B cell (primary cell): ENCODE measurements around the gene COBL. TPM values are rescaled to one million over a fixed set of nuclear protein-coding genes. Genes with fewer than 3 reads are reported as not detected.

Experiments used
- ATAC-seq: fragments of 200-7000 bp; cut with Tn5 transposase; one replicate; pipeline ENCODE4 v1.10.0; 2021; ENCODE audit warnings: low read depth, mild to moderate bottlenecking, moderate number of reproducible peaks, moderate library complexity
- CTCF ChIA-PET: fragments of 350-600 bp; sonication (Branson Sonifier 250); formaldehyde crosslinking; loops from one replicate; lab custom pipeline; 2021; ENCODE audit warnings: antibody characterized with exemption, inconsistent platforms; lab: Charles Lee
- POLR2A ChIA-PET: fragments of 350-600 bp; sonication (Branson Sonifier 250); formaldehyde crosslinking; loops from one replicate; lab custom pipeline; 2021; ENCODE audit warnings: antibody characterized with exemption; lab: Charles Lee
- DNase-seq: peaks from one replicate; pipeline ENCODE4 v3.0.0; 2013
- H2AFZ ChIP-seq: 2 replicates; pipeline ENCODE4 v1.6.1; 2012; ENCODE audit warnings: mild to moderate bottlenecking, low read depth, low read length; ENCODE audit not compliant: insufficient read depth, poor library complexity, severe bottlenecking
- H3K27ac ChIP-seq, 2 donors: 1 replicate in 1 of 2; 2 replicates in 1 of 2; pipeline ENCODE4 v1.5.1; 2012 to 2013; ENCODE audit warnings: low read length in 2 of 2, mild to moderate bottlenecking in 2 of 2, moderate library complexity in 1 of 2
- H3K27me3 ChIP-seq, 4 experiments: fragments of 200-600 bp in 1 of 4; sonication (generic) in 1 of 4; replicated peaks in 1 of 4; 1 replicate in 2 of 4; 2 replicates in 2 of 4; pipeline versions ENCODE4 v1.6.1 to v1.7.0; 2013 to 2016; ENCODE audit warnings: low read length in 3 of 4, mild to moderate bottlenecking in 2 of 4, mixed read lengths in 1 of 4, moderate library complexity in 1 of 4; ENCODE audit not compliant: insufficient read depth in 4 of 4, control insufficient read depth in 3 of 4; ENCODE audit errors: control extremely low read depth in 1 of 4
- H3K36me3 ChIP-seq, 2 experiments: replicated peaks in 1 of 2; 1 replicate in 1 of 2; 2 replicates in 1 of 2; pipeline versions ENCODE4 v1.6.1 to v1.7.1; 2013; ENCODE audit warnings: low read length in 1 of 2; ENCODE audit not compliant: insufficient read depth in 2 of 2, control insufficient read depth in 1 of 2; ENCODE audit errors: control extremely low read depth in 1 of 2, extremely low read depth in 1 of 2
- H3K4me1 ChIP-seq, 2 donors: fragments of 200-600 bp in 1 of 2; sonication (generic) in 1 of 2; 1 replicate in 1 of 2; 2 replicates in 1 of 2; pipeline versions ENCODE4 v1.5.1 to v1.6.1; 2013 to 2017; ENCODE audit warnings: low read length in 2 of 2; ENCODE audit not compliant: control insufficient read depth in 2 of 2, insufficient read depth in 2 of 2
- H3K4me2 ChIP-seq: replicated peaks from 2 replicates; pipeline ENCODE3; 2012; ENCODE audit warnings: mild to moderate bottlenecking, low read depth, low read length; ENCODE audit not compliant: poor library complexity, severe bottlenecking
- H3K4me3 ChIP-seq, 5 experiments: fragments of 200-600 bp in 1 of 5; sonication (generic) in 1 of 5; 1 replicate in 3 of 5; 2 replicates in 2 of 5; pipeline versions ENCODE4 v1.5.1 to v1.7.0; 2011 to 2016; ENCODE audit warnings: low read length in 4 of 5, mild to moderate bottlenecking in 4 of 5, low read depth in 2 of 5, control low read depth in 1 of 5, moderate library complexity in 1 of 5; ENCODE audit not compliant: insufficient read depth in 1 of 5; ENCODE audit errors: control extremely low read depth in 1 of 5, extremely low read depth in 1 of 5
- H3K79me2 ChIP-seq: fragments of 200-600 bp; sonication (generic); one replicate; pipeline ENCODE4 v1.6.0; 2016; ENCODE audit warnings: low read length; ENCODE audit not compliant: control insufficient read depth, insufficient read depth
- H3K9ac ChIP-seq: fragments of 200-600 bp; sonication (generic); 2 replicates; pipeline ENCODE4 v1.6.1; 2017; ENCODE audit warnings: mild to moderate bottlenecking, low read length, moderate library complexity
- H3K9me3 ChIP-seq, 3 donors: one replicate each; pipeline versions ENCODE4 v1.6.1 to v1.7.1; 2013; ENCODE audit warnings: low read length in 2 of 3; ENCODE audit not compliant: control insufficient read depth in 2 of 3, insufficient read depth in 1 of 3; ENCODE audit errors: control extremely low read depth in 1 of 3
- H4K20me1 ChIP-seq: 2 replicates; pipeline ENCODE4 v1.6.0; 2012; ENCODE audit warnings: mild to moderate bottlenecking, low read length; ENCODE audit not compliant: insufficient read depth, control insufficient read depth, poor library complexity, severe bottlenecking
- H3K27ac Mint-ChIP-seq: one replicate; pipeline ENCODE4 v1.8.0; 2021; ENCODE audit warnings: mixed read lengths
- H3K27me3 Mint-ChIP-seq: one replicate; pipeline ENCODE4 v1.8.0; 2021; ENCODE audit warnings: mixed read lengths
- H3K4me1 Mint-ChIP-seq: one replicate; pipeline ENCODE4 v1.8.0; 2021; ENCODE audit warnings: mixed read lengths
- H3K4me3 Mint-ChIP-seq: one replicate; pipeline ENCODE4 v1.8.0; 2021; ENCODE audit warnings: mixed read lengths
- H3K9me3 Mint-ChIP-seq: one replicate; pipeline ENCODE4 v1.8.0; 2022; ENCODE audit warnings: mixed read lengths; ENCODE audit not compliant: insufficient read depth
- CTCF ChIP-seq: fragments of 200-600 bp; IDR thresholded peaks from one replicate; pipeline ENCODE4 v1.8.0; 2022; ENCODE audit warnings: antibody characterized with exemption, mild to moderate bottlenecking
- EZH2 ChIP-seq: IDR thresholded peaks from 2 replicates; pipeline ENCODE4 v1.6.1; 2012; ENCODE audit warnings: borderline replicate concordance, low read depth, mild to moderate bottlenecking, moderate library complexity, low read length; ENCODE audit not compliant: insufficient read depth, poor library complexity, severe bottlenecking
- WGBS: methylation state at CpG from one replicate; pipeline ENCODE4 v1.1.5; 2013; ENCODE audit warnings: missing lambda C conversion rate; ENCODE audit not compliant: insufficient coverage; 5-methylcytosine and 5-hydroxymethylcytosine counted together
- intact Hi-C: fragments of 100-400 bp; cut with micrococcal nuclease; formaldehyde crosslinking; loops from one replicate; pipeline ENCODE4 v1.10.0; 2022
- polyA plus RNA-seq: library from polyadenylated mRNA; depleted of rRNA; stranded (reverse); fragments of >200 nt; gene quantifications from 2 replicates; pipeline ENCODE4 v1.2.3, GENCODE V29; 2012
- total RNA-seq, 2 donors: library from RNA; stranded (reverse); fragments of 120-200 nt in 1 of 2; gene quantifications; 1 replicate in 1 of 2; 2 replicates in 1 of 2; pipeline versions ENCODE4 v1.2.3 to v1.2.4, GENCODE V29; 2013 to 2022

COBL gene
- total and polyA plus RNA-seq, 2 donors (not counting 1 experiment from before 2014, with no cell fraction given), result not detected

- no peak for DNase-seq
- Mint-ChIP-seq H3K27me3 (peaks cover 7% of the 10 kb centered on the region), H3K4me1 (no peaks in the 10 kb centered on the region), H3K9me3 (no peaks in the 10 kb centered on the region), H3K27ac (no peak overlapping the region), H3K4me3 (no peak overlapping the region)
- intact Hi-C loops, result no loop called here
- no peak overlapping the region for H3K4me2 ChIP-seq
- WGBS, result 81% methylated on average over 11 of the region's 18 CpGs
- ChIA-PET POLR2A (no interaction called here), CTCF (no interaction called here)
- H3K4me1 ChIP-seq, result no peaks in the 10 kb centered on the region
- H3K4me3 ChIP-seq, result no peak overlapping the region
- no peaks in the 10 kb centered on the region for H4K20me1 ChIP-seq
- no peak overlapping the region for H3K27ac ChIP-seq
- no peak overlapping the region for H3K9ac ChIP-seq
- no peaks in the 10 kb centered on the region for H3K9me3 ChIP-seq
- ATAC-seq, result no peak
- H3K27me3 ChIP-seq, result no peaks in the 10 kb centered on the region
- H3K36me3 ChIP-seq, result no peaks in the 10 kb centered on the region
- no peaks in the 10 kb centered on the region for H3K79me2 ChIP-seq
- TF ChIP-seq CTCF (no peak), EZH2 (no peak)
- H2AFZ ChIP-seq, result no peak overlapping the region
Observed at GRCh38 chr7:51229106-51229537, 87.5 kb downstream of the COBL start.

GRCh38 chr7:51228386-51228958 lies 88.1 kb downstream of the COBL start:
- no peak for DNase-seq
- H3K4me1 Mint-ChIP-seq, result no peaks in the 10 kb centered on the region
- H3K79me2 ChIP-seq, result no peaks in the 10 kb centered on the region
- H3K27ac Mint-ChIP-seq, result no peak overlapping the region
- WGBS, result no CpG with 5 or more reads among the region's 3 CpGs
- no peaks in the 10 kb centered on the region for H4K20me1 ChIP-seq
- no peaks in the 10 kb centered on the region for H3K4me1 ChIP-seq
- H3K4me2 ChIP-seq, result no peak overlapping the region
- H3K36me3 ChIP-seq, result no peaks in the 10 kb centered on the region
- H3K9ac ChIP-seq, result no peak overlapping the region
- H3K27ac ChIP-seq, result no peak overlapping the region
- H3K27me3 Mint-ChIP-seq, result peaks cover 7% of the 10 kb centered on the region
- H3K4me3 Mint-ChIP-seq, result no peak overlapping the region
- H2AFZ ChIP-seq, result no peak overlapping the region
- H3K9me3 ChIP-seq, result no peaks in the 10 kb centered on the region
- no peak for ATAC-seq
- ChIA-PET POLR2A (no interaction called here), CTCF (no interaction called here)
- no peak overlapping the region for H3K4me3 ChIP-seq
- H3K9me3 Mint-ChIP-seq, result no peaks in the 10 kb centered on the region
- intact Hi-C loops, result no loop called here
- TF ChIP-seq CTCF (no peak), EZH2 (no peak)
- H3K27me3 ChIP-seq, result no peaks in the 10 kb centered on the region
